Left ventricle myocardium inferior (tissue), 1 donor: Measurements from ENCODE around the gene PDS5A. TPM values are rescaled to one million over a fixed set of nuclear protein-coding genes. Genes with fewer than 3 reads are reported as not detected.
"Not testable (repeated sequence)": the region's sequence is repeated elsewhere in the genome, so short reads cannot be mapped to it uniquely, and the experiment has no call there.

ENCODE experiments used
- DNase-seq: peaks from one replicate; pipeline ENCODE4 v3.0.0-alpha.2; 2020
- H3K27ac ChIP-seq: fragments of 200-600 bp; replicated peaks from 2 replicates; pipeline ENCODE4 v1.8.0; 2021
- H3K27me3 ChIP-seq: fragments of 200-600 bp; 2 replicates; pipeline ENCODE4 v1.8.0; 2021; ENCODE audit warnings: low read depth
- H3K36me3 ChIP-seq: fragments of 200-600 bp; 2 replicates; pipeline ENCODE4 v1.8.0; 2021
- H3K4me1 ChIP-seq: fragments of 200-600 bp; 2 replicates; pipeline ENCODE4 v1.8.0; 2021
- H3K4me3 ChIP-seq: fragments of 200-600 bp; 2 replicates; pipeline ENCODE4 v1.8.0; 2021; ENCODE audit warnings: mild to moderate bottlenecking, moderate library complexity
- H3K9me3 ChIP-seq: fragments of 200-600 bp; replicated peaks from 2 replicates; pipeline ENCODE4 v1.8.0; 2021
- intact Hi-C: fragments of 100-400 bp; cut with micrococcal nuclease; formaldehyde crosslinking; loops from one replicate; pipeline ENCODE4 v1.11.0; 2022
- total RNA-seq: library from RNA; stranded (reverse); fragmentation: NEBNext Ultra II Directional; extraction: Animal tissue kit (Norgen Biotek cat#: 25700); gene quantifications from one replicate; pipeline ENCODE4 v1.2.1, GENCODE V29; 2021
- TF ChIP-seq, protein P1 (sequence below): fragments of 200-600 bp; IDR thresholded peaks from 2 replicates; pipeline ENCODE4 v1.8.0; 2021; ENCODE audit warnings: antibody characterized with exemption, mild to moderate bottlenecking, borderline replicate concordance
- donor health status: DM: no; HTN: yes; CAD: no; lungs with severe emphysema.

The PDS5A gene
- total RNA-seq, 1 donor from 2014 or later, result 29.3 TPM

DNA sequence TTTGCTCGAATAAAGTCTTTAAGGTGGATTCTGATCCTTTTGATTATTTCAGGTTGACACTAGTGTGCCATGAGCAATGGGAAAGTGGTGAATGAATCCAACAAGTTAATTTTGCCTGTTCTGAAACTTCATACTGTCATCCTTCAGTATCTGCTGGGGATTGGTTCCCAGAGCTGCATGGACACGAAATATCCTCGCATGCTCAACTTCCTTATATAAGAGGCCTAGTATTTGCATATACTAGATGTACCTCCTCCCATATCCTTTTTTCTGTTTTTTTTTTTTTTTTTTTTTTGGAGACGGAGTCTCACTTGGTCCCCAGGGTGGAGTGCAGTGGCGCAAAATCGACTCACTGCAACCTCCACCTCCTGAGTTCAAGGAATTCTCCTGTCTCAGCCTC, 23.0 kb upstream of the PDS5A start:
- Histone ChIP-seq H3K9me3 (no peaks in the 10 kb centered on the region), H3K36me3 (no peaks in the 10 kb centered on the region), H3K27ac (no peak overlapping the region), H3K4me3 (no peak overlapping the region), H3K27me3 (no peaks in the 10 kb centered on the region), H3K4me1 (no peaks in the 10 kb centered on the region)
- no peak for DNase-seq
- intact Hi-C loops, result no loop called here
- TF ChIP-seq, protein P1, sequence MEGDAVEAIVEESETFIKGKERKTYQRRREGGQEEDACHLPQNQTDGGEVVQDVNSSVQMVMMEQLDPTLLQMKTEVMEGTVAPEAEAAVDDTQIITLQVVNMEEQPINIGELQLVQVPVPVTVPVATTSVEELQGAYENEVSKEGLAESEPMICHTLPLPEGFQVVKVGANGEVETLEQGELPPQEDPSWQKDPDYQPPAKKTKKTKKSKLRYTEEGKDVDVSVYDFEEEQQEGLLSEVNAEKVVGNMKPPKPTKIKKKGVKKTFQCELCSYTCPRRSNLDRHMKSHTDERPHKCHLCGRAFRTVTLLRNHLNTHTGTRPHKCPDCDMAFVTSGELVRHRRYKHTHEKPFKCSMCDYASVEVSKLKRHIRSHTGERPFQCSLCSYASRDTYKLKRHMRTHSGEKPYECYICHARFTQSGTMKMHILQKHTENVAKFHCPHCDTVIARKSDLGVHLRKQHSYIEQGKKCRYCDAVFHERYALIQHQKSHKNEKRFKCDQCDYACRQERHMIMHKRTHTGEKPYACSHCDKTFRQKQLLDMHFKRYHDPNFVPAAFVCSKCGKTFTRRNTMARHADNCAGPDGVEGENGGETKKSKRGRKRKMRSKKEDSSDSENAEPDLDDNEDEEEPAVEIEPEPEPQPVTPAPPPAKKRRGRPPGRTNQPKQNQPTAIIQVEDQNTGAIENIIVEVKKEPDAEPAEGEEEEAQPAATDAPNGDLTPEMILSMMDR, result no peak

DNA sequence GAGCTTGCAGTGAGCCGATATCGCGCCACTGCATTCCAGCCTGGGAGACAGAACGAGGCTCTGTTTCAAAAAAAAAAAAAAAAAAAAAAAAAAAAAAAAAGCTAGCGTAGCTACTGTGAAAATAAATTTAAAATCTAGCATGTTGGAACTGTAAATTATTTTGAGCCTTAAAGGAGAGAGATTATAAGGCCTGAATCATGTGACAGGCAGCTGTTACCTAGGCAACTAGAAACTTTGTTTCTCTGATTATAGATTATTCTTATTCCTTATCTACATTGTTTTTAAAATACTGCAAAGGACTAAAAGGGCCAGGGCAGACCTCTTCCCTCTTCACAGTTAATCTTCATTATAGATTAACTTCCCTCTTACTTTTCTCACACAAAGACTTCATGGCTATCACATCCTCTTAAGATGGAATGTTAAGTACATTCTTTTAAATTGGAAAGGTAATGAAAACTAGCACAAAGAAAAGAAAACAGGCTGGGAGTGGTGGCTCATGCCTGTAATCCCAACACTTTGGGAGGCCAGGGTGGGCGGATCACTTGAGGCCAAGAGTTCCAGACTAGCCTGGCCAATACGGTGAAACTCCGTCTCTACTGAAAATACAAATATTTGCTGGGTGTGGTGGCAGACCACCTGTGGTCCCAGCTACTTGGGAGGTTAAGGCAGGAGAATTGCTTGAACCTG, 21.1 kb upstream of the PDS5A start:
- TF ChIP-seq, protein P1, result no peak
- intact Hi-C loops, result no loop called here
- Histone ChIP-seq H3K9me3 (no peaks in the 10 kb centered on the region), H3K4me1 (no peaks in the 10 kb centered on the region), H3K27ac (no peak overlapping the region), H3K4me3 (no peak overlapping the region), H3K27me3 (no peaks in the 10 kb centered on the region), H3K36me3 (no peaks in the 10 kb centered on the region)
- no peak for DNase-seq

DNA sequence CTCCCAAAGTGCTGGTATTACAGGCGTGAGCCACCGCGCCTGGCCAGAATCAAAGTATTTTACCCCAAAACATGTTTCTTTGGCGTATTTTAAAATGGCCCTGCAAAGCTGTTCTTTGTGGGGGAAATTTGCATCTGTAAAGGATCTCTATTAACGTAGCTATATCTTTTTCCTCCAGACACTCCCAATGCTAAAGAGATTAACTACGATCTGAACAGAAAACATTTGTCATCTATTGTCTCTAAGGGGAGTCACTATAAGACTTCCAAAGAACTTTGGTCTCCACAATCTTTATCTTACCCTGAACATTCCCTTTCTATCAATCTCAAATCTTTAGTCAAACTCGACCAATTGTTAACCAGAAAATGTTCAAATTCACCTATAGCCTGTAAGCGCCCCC, 19.1 kb upstream of the PDS5A start:
- H3K27me3 ChIP-seq, result no peaks in the 10 kb centered on the region
- no peaks in the 10 kb centered on the region for H3K36me3 ChIP-seq
- intact Hi-C loops, result no loop called here
- H3K9me3 ChIP-seq, result no peaks in the 10 kb centered on the region
- H3K27ac ChIP-seq, result no peak overlapping the region
- H3K4me3 ChIP-seq, result no peak overlapping the region
- no peak for DNase-seq
- TF ChIP-seq, protein P1, result no peak
- no peaks in the 10 kb centered on the region for H3K4me1 ChIP-seq

DNA sequence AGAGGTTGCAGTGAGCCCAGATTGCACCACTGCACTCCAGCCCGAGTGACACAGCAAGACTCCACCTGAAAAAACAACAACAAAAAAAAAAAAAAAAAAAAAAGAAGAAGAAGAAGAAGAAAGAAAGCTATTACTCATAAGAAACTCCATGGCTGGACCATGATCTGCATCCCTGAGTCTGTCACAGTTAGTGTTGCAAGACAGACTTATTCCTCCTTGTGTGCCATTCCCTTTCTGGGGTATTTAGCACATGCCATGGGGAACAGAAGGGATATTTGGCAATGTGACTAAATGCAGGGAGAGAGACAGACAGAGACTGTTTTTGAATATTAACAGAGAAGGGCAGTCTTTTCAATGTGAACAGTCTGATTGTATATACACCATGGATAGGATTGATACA, 16.7 kb upstream of the PDS5A start:
- Histone ChIP-seq H3K27ac (no peak overlapping the region), H3K4me3 (no peak overlapping the region), H3K4me1 (no peaks in the 10 kb centered on the region), H3K27me3 (peaks cover 1% of the 10 kb centered on the region), H3K9me3 (no peaks in the 10 kb centered on the region), H3K36me3 (no peaks in the 10 kb centered on the region)
- intact Hi-C loops, result no loop called here
- TF ChIP-seq, protein P1, result no peak
- DNase-seq, result no peak

DNA sequence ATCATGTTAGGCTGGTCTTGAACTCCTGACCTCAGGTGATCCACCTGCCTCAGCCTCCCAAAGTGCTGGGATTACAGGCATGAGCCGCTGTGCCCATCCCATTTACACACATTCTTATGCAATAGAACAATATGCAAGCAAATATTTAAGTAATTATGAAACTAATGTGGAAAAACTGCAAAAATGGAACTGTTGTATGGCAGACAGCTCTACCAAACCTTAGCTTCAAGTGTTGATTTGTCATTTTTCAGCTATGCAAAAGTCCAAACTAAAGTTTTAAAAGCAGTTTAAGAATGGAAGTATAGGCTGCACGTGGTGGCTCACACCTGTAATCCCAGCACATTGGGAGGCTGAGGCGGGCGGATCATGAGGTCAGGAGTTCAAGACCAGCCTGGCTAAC, 11.7 kb upstream of the PDS5A start:
- DNase-seq, H3K36me3 ChIP-seq, H3K27me3 ChIP-seq, H3K27ac ChIP-seq, H3K4me3 ChIP-seq, H3K4me1 ChIP-seq, intact Hi-C loops, H3K9me3 ChIP-seq: not testable (repeated sequence)

DNA sequence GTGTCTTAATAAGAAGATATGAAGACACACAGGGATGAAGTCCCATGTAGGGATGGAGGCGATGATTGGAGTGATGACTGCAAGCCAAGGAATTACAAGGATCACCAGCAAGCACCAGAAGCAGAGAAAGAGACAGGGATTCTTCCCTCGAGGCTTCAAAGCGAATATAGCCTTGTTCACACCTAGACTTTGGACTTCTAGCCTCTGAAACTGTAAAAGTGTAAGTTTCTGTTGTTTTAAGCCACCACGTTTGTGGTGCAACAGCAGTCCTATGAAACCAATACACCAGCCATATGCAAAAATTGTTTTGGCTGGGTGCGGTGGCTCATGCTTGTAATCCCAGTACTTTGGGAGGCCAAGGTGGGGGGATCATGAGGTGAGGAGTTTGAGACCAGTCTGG, 9.8 kb upstream of the PDS5A start:
- no peak for DNase-seq
- Histone ChIP-seq H3K36me3 (no peaks in the 10 kb centered on the region), H3K27ac (no peak overlapping the region), H3K27me3 (peaks cover 6% of the 10 kb centered on the region), H3K4me1 (no peaks in the 10 kb centered on the region), H3K4me3 (no peak overlapping the region), H3K9me3 (no peaks in the 10 kb centered on the region)
- TF ChIP-seq, protein P1, result no peak
- intact Hi-C loops, result no loop called here
